ENCODE data around the gene SEPTIN5.
"Not testable (repeated sequence)": the region's sequence is repeated elsewhere in the genome, so short reads cannot be mapped to it uniquely, and the experiment has no call there.

SEPTIN5 gene

GRCh38 chr22:19723232-19723982 is 9.1 kb downstream of the SEPTIN5 start, which contains the start of gene GP1BB:
TSS of gene GP1BB (plus strand) at chr22:19723539. CDS start at chr22:19723570, 31 bp downstream.
- H3K9me3 ChIP-seq (ENCODE audit: control insufficient read depth, low read length): no peaks in the 10 kb centered on the region
- peaks cover 16% of the 10 kb centered on the region for H3K36me3 ChIP-seq (ENCODE audit: control insufficient read depth, insufficient read depth, low read length)
- peaks cover 18% of the 10 kb centered on the region for H3K4me1 ChIP-seq (ENCODE audit: control insufficient read depth, insufficient read depth, low read length, poor library complexity, severe bottlenecking)
- 1 to 2% methylated on average over 69 to 71 of the region's 80 CpGs for WGBS, 2 experiments (ENCODE audit: insufficient coverage in 2 of 2)
- peak within 1 kb of the TSS; percentile 5 for H3K4me3 ChIP-seq (ENCODE audit: extremely low read depth, insufficient read depth, low read length, poor library complexity, severe bottlenecking)
- H3K27ac ChIP-seq (ENCODE audit: low read depth, low read length, severe bottlenecking): no peak within 1 kb of the TSS

DNA sequence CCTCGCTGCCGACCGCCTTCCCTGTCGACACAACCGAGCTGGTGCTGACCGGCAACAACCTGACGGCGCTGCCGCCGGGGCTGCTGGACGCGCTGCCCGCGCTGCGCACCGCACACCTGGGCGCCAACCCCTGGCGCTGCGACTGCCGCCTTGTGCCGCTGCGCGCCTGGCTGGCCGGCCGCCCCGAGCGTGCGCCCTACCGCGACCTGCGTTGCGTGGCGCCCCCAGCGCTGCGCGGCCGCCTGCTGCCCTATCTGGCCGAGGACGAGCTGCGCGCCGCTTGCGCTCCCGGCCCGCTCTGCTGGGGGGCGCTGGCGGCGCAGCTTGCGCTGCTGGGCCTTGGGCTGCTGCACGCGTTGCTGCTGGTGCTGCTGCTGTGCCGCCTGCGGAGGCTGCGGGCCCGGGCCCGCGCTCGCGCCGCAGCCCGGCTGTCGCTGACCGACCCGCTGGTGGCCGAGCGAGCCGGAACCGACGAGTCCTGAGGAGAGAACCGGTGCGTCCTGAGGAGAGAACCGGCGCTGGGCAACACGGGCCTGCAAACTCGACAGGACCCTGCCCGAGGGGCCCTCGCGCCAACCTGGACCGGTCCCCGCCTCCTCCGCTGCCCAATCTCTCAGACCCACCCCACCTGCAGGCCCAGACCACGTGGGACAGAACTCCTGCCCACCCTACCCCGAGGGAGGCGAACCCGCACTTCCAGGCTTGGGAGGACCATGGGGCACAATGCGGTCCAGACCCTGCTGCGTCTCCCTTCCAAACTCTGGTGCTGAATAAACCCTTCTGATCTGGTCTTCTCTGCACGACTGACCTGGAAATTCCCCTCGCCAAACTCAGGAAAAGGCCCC is 9.9 kb downstream of the SEPTIN5 start:
- Histone ChIP-seq H3K27ac (ENCODE audit: low read depth, low read length, severe bottlenecking) (no peak overlapping the region), H3K4me1 (ENCODE audit: control insufficient read depth, insufficient read depth, low read length, poor library complexity, severe bottlenecking) (peaks cover 18% of the 10 kb centered on the region), H3K9me3 (ENCODE audit: control insufficient read depth, low read length) (no peaks in the 10 kb centered on the region), H3K36me3 (ENCODE audit: control insufficient read depth, insufficient read depth, low read length) (peaks cover 16% of the 10 kb centered on the region), H3K4me3 (ENCODE audit: extremely low read depth, insufficient read depth, low read length, poor library complexity, severe bottlenecking) (peak overlapping the region; percentile 5)
- WGBS, 2 experiments (ENCODE audit: insufficient coverage in 2 of 2): 5% methylated on average over 77 to 81 of the region's 89 CpGs

- Histone ChIP-seq H3K36me3 (ENCODE audit: control insufficient read depth, insufficient read depth, low read length) (peaks cover 11% of the 10 kb centered on the region), H3K4me1 (ENCODE audit: control insufficient read depth, insufficient read depth, low read length, poor library complexity, severe bottlenecking) (peaks cover 18% of the 10 kb centered on the region), H3K9me3 (ENCODE audit: control insufficient read depth, low read length) (no peaks in the 10 kb centered on the region), H3K27ac (ENCODE audit: low read depth, low read length, severe bottlenecking) (no peak overlapping the region), H3K4me3 (ENCODE audit: extremely low read depth, insufficient read depth, low read length, poor library complexity, severe bottlenecking) (no peak overlapping the region)
- WGBS, 2 experiments (ENCODE audit: insufficient coverage in 2 of 2): 76 to 77% methylated on average over 39 to 43 of the region's 45 CpGs
These were observed 10.8 kb downstream of the SEPTIN5 start for GRCh38 chr22:19724927-19725661.

- H3K4me1 ChIP-seq (ENCODE audit: control insufficient read depth, insufficient read depth, low read length, poor library complexity, severe bottlenecking): peaks cover 16% of the 10 kb centered on the region
- H3K9me3 ChIP-seq (ENCODE audit: control insufficient read depth, low read length); H3K4me3 ChIP-seq (ENCODE audit: extremely low read depth, insufficient read depth, low read length, poor library complexity, severe bottlenecking); H3K36me3 ChIP-seq (ENCODE audit: control insufficient read depth, insufficient read depth, low read length); H3K27ac ChIP-seq (ENCODE audit: low read depth, low read length, severe bottlenecking): not testable (repeated sequence)
- 61 to 64% methylated on average over 66 to 93 of the region's 96 CpGs for WGBS, 2 experiments (ENCODE audit: insufficient coverage in 2 of 2)
These were observed 11.9 kb downstream of the SEPTIN5 start for GRCh38 chr22:19726064-19726788.

- Histone ChIP-seq H3K9me3 (ENCODE audit: control insufficient read depth, low read length) (no peaks in the 10 kb centered on the region), H3K4me3 (ENCODE audit: extremely low read depth, insufficient read depth, low read length, poor library complexity, severe bottlenecking) (no peak overlapping the region), H3K36me3 (ENCODE audit: control insufficient read depth, insufficient read depth, low read length) (no peaks in the 10 kb centered on the region), H3K4me1 (ENCODE audit: control insufficient read depth, insufficient read depth, low read length, poor library complexity, severe bottlenecking) (peaks cover 7% of the 10 kb centered on the region), H3K27ac (ENCODE audit: low read depth, low read length, severe bottlenecking) (no peak overlapping the region)
- 47% methylated on average over 42 to 51 of the region's 61 CpGs for WGBS, 2 experiments (ENCODE audit: insufficient coverage in 2 of 2)
These were observed 13.2 kb downstream of the SEPTIN5 start for GRCh38 chr22:19727310-19728150.

GRCh38 chr22:19728271-19728670 is 14.0 kb downstream of the SEPTIN5 start:
- Histone ChIP-seq H3K27ac (ENCODE audit: low read depth, low read length, severe bottlenecking) (no peak overlapping the region), H3K9me3 (ENCODE audit: control insufficient read depth, low read length) (no peaks in the 10 kb centered on the region), H3K36me3 (ENCODE audit: control insufficient read depth, insufficient read depth, low read length) (no peaks in the 10 kb centered on the region), H3K4me3 (ENCODE audit: extremely low read depth, insufficient read depth, low read length, poor library complexity, severe bottlenecking) (no peak overlapping the region), H3K4me1 (ENCODE audit: control insufficient read depth, insufficient read depth, low read length, poor library complexity, severe bottlenecking) (no peaks in the 10 kb centered on the region)
- WGBS, 2 experiments (ENCODE audit: insufficient coverage in 2 of 2): 78 to 86% methylated on average over 4 to 6 of the region's 6 CpGs

DNA sequence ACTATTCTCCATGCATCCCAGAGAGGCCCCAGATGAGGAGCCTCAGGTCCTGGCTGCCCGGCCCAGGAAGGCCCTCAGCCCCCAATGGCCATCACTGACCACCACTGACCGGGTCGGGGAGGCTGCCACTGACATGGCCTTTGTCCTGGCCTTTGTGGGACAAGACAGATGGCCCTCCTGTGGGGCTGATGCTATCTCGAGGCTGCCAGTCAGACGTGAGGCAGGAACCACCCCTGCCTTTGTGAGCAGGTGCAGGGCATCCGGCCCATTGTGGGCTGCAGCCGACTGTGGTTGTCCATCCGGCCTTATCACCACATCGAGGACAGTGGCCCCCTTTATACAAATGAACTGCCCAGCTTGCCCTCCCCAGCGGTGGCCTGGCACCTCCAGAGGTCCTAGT is 14.5 kb downstream of the SEPTIN5 start:
- 78 to 91% methylated on average over 10 of the region's 10 CpGs for WGBS, 2 experiments (ENCODE audit: insufficient coverage in 2 of 2)
- Histone ChIP-seq H3K4me3 (ENCODE audit: extremely low read depth, insufficient read depth, low read length, poor library complexity, severe bottlenecking) (no peak overlapping the region), H3K9me3 (ENCODE audit: control insufficient read depth, low read length) (no peaks in the 10 kb centered on the region), H3K27ac (ENCODE audit: low read depth, low read length, severe bottlenecking) (no peak overlapping the region), H3K36me3 (ENCODE audit: control insufficient read depth, insufficient read depth, low read length) (no peaks in the 10 kb centered on the region), H3K4me1 (ENCODE audit: control insufficient read depth, insufficient read depth, low read length, poor library complexity, severe bottlenecking) (no peaks in the 10 kb centered on the region)

DNA sequence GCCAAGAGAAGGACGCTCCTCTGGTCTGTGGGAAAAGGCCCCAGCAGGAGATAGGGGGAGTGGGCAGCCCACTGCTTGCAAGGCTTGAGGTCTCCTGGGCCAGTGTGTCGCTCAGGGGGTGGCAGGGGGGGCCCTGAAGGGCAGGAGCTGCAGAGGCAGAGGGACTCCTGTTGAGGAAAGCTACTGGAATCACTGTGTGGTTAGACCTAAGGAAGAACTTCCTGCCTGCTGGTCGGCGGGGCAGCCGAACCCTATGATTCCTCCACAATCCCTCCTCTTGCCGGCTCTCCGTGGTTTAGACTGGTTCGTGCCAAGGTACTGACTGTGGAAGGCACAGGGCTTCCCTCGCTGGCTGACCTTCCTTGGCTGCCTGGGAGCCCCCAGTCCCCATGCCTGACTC is 15.2 kb downstream of the SEPTIN5 start:
- no peaks in the 10 kb centered on the region for H3K4me1 ChIP-seq (ENCODE audit: control insufficient read depth, insufficient read depth, low read length, poor library complexity, severe bottlenecking)
- no peaks in the 10 kb centered on the region for H3K36me3 ChIP-seq (ENCODE audit: control insufficient read depth, insufficient read depth, low read length)
- H3K9me3 ChIP-seq (ENCODE audit: control insufficient read depth, low read length): no peaks in the 10 kb centered on the region
- no peak overlapping the region for H3K4me3 ChIP-seq (ENCODE audit: extremely low read depth, insufficient read depth, low read length, poor library complexity, severe bottlenecking)
- H3K27ac ChIP-seq (ENCODE audit: low read depth, low read length, severe bottlenecking): no peak overlapping the region
- WGBS, 2 experiments (ENCODE audit: insufficient coverage in 2 of 2): 83 to 91% methylated on average over 6 of the region's 9 CpGs

- no peak overlapping the region for H3K27ac ChIP-seq (ENCODE audit: low read depth, low read length, severe bottlenecking)
- WGBS, 2 experiments (ENCODE audit: insufficient coverage in 2 of 2): 98 to 100% methylated on average over 5 to 7 of the region's 8 CpGs
These were observed 15.9 kb downstream of the SEPTIN5 start for GRCh38 chr22:19730198-19730597.

More at GRCh38 chr22:19730198-19730597, 15.9 kb downstream of the SEPTIN5 start:
- Histone ChIP-seq H3K4me3 (ENCODE audit: extremely low read depth, insufficient read depth, low read length, poor library complexity, severe bottlenecking) (no peak overlapping the region), H3K9me3 (ENCODE audit: control insufficient read depth, low read length) (no peaks in the 10 kb centered on the region), H3K36me3 (ENCODE audit: control insufficient read depth, insufficient read depth, low read length) (no peaks in the 10 kb centered on the region), H3K4me1 (ENCODE audit: control insufficient read depth, insufficient read depth, low read length, poor library complexity, severe bottlenecking) (no peaks in the 10 kb centered on the region)
